T-cell (primary cell): Measurements from ENCODE around the gene VEGFB. TPM values are rescaled to one million over a fixed set of nuclear protein-coding genes. Genes with fewer than 3 reads are reported as not detected.
A peak's percentile ranks its signal among the peaks of the same experiment; 100 is the strongest.

Source experiments
- ATAC-seq, 4 experiments: fragments of 200-7000 bp in 3 of 4; fragments of 150-1000 bp in 1 of 4; cut with Tn5 transposase; replicated peaks in 1 of 4; 1 replicate in 3 of 4; 2 replicates in 1 of 4; pipeline ENCODE4 v1.10.0; 2021; ENCODE audit warnings: moderate library complexity in 3 of 4, mild to moderate bottlenecking in 2 of 4, moderate number of reproducible peaks in 1 of 4
- CTCF ChIA-PET, 2 donors: fragments of 300-600 bp; sonication (Branson Sonifier 250); formaldehyde crosslinking; loops; one replicate each; lab custom pipeline; 2022; ENCODE audit warnings: antibody characterized with exemption in 2 of 2; lab: Charles Lee
- POLR2A ChIA-PET, 2 donors: fragments of 300-600 bp; sonication (Branson Sonifier 250); formaldehyde crosslinking; loops; one replicate each; lab custom pipeline; 2022; ENCODE audit warnings: antibody characterized with exemption in 2 of 2; lab: Charles Lee
- DNase-seq, 35 experiments: peaks; one replicate each; pipeline versions ENCODE4 v3.0.0 to v3.0.0-alpha.2; 2013 to 2023
- H3K27ac ChIP-seq: one replicate; pipeline ENCODE4 v1.5.1; 2013; ENCODE audit warnings: low read length
- H3K27me3 ChIP-seq, 2 experiments: replicated peaks in 1 of 2; 1 replicate in 1 of 2; 2 replicates in 1 of 2; pipeline versions ENCODE4 v1.6.1 to v1.7.0; 2013; ENCODE audit warnings: low read length in 1 of 2, mixed read lengths in 1 of 2; ENCODE audit not compliant: control insufficient read depth in 2 of 2, insufficient read depth in 2 of 2; ENCODE audit errors: extremely low read depth in 1 of 2
- H3K36me3 ChIP-seq, 2 donors: 1 replicate in 1 of 2; 2 replicates in 1 of 2; pipeline versions ENCODE4 v1.6.1 to v1.7.0; 2013; ENCODE audit warnings: low read length in 1 of 2; ENCODE audit not compliant: control insufficient read depth in 2 of 2, insufficient read depth in 1 of 2; ENCODE audit errors: extremely low read depth in 1 of 2
- H3K4me1 ChIP-seq, 2 experiments: 1 replicate in 1 of 2; 2 replicates in 1 of 2; pipeline versions ENCODE4 v1.6.1 to v1.7.0; 2013; ENCODE audit warnings: low read length in 2 of 2, mixed read lengths in 1 of 2; ENCODE audit not compliant: insufficient read depth in 2 of 2, control insufficient read depth in 1 of 2; ENCODE audit errors: extremely low read depth in 1 of 2
- H3K4me3 ChIP-seq, 2 donors: 1 replicate in 1 of 2; 2 replicates in 1 of 2; pipeline versions ENCODE4 v1.5.1 to v1.7.0; 2013; ENCODE audit warnings: mild to moderate bottlenecking in 2 of 2, low read length in 1 of 2, moderate library complexity in 1 of 2; ENCODE audit not compliant: control insufficient read depth in 1 of 2; ENCODE audit errors: extremely low read depth in 1 of 2
- H3K9me3 ChIP-seq: 2 replicates; pipeline ENCODE4 v1.7.0; 2013
- H3K27ac Mint-ChIP-seq, 2 donors: one replicate each; pipeline ENCODE4 v1.8.0; 2020 to 2021; ENCODE audit warnings: mild to moderate bottlenecking in 2 of 2, mixed read lengths in 2 of 2
- H3K27me3 Mint-ChIP-seq, 2 donors: one replicate each; pipeline ENCODE4 v1.8.0; 2021 to 2022; ENCODE audit warnings: mixed read lengths in 2 of 2
- H3K36me3 Mint-ChIP-seq: one replicate; pipeline ENCODE4 v1.8.0; 2021; ENCODE audit warnings: mixed read lengths
- H3K4me1 Mint-ChIP-seq, 3 donors: one replicate each; pipeline ENCODE4 v1.8.0; 2020 to 2022; ENCODE audit warnings: mixed read lengths in 3 of 3, mild to moderate bottlenecking in 1 of 3
- H3K4me3 Mint-ChIP-seq, 3 donors: one replicate each; pipeline ENCODE4 v1.8.0; 2020 to 2022; ENCODE audit warnings: mild to moderate bottlenecking in 3 of 3, mixed read lengths in 3 of 3, moderate library complexity in 3 of 3
- H3K9me3 Mint-ChIP-seq, 3 donors: one replicate each; pipeline ENCODE4 v1.8.0; 2020 to 2022; ENCODE audit warnings: mixed read lengths in 3 of 3
- WGBS: methylation state at CpG from one replicate; pipeline ENCODE4 v1.1.5; 2013; ENCODE audit warnings: missing lambda C conversion rate; ENCODE audit not compliant: insufficient coverage; 5-methylcytosine and 5-hydroxymethylcytosine counted together
- total RNA-seq, 35 experiments: library from RNA in 6 of 35; stranded (reverse) in 6 of 35; fragments of 120-200 nt in 1 of 35; gene quantifications; one replicate each; pipeline versions ENCODE4 v1.2.1 to v1.2.4 and lab custom pipeline; 2013 to 2026

The VEGFB gene
- total RNA-seq, 5 donors from 2014 or later (not counting 1 experiment from before 2014, with no cell fraction given), result 47.9 to 80.7 (median 76.0) TPM

DNA sequence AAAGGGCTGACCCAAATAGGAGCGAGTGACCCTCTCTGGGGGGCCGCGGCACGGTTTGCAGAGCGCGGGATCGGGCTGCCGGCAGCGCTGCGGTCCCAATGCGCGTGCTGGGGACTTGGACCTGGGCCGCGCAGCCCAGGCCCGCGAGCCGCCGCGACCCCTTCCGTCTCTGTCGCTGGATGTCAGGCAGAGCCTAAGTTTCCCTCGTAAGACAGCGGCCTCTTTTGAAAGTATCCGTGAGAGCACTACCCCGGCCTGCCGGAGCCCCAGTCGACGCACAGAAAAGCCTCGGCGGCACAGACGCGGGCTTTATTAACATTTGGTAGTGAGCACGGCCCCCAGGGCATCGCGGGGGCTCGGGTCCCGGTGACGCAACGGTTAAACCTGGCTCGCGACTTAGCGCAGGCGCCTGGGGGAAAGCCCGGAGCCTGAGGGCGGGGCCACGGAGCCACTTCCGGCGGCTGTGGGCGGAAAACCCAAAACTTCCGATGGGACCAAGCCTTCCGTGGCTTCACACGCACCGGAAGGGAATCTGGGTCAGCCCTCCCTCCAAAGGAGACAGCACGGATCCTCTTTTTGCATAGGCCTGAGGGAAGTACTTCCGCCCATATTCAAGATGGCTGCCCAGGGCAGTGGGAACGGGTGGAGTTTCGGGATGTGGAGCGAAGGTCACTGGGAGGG lies 35.3 kb downstream of the VEGFB start:
- ATAC-seq (peak; percentile 73 to 80 (median 79)), DNase-seq (peak; percentile 95 to 99 (median 97))
- Mint-ChIP-seq H3K4me1 (peaks cover 22 to 31% (median 23%) of the 10 kb centered on the region in 3 donors), H3K9me3 (no peaks in the 10 kb centered on the region), H3K36me3 (no peaks in the 10 kb centered on the region), H3K27me3 (no peaks in the 10 kb centered on the region), H3K4me3 (peak overlapping the region; percentile 92 to 95 (median 93)), H3K27ac (peak overlapping the region; percentile 95 to 97)
- Histone ChIP-seq H3K4me3 (peak overlapping the region; percentile 88 to 90), H3K9me3 (no peaks in the 10 kb centered on the region), H3K4me1 (peaks cover 5 to 41% of the 10 kb centered on the region in 2 experiments), H3K27me3 (no peaks in the 10 kb centered on the region), H3K36me3 (peaks cover 0 to 4% of the 10 kb centered on the region in 2 donors), H3K27ac (peak overlapping the region; percentile 95)
- ChIA-PET POLR2A (interaction anchor here in 1 of 2 donors (1.1 to 1.7 kb wide), 3 partner anchors 15 to 84 kb away, joined by 3 to 5 read pairs (median 4); partner anchors contain the start of genes PRDX5, STIP1 and TRMT112), CTCF (interaction anchor here (0.5 to 2.5 kb wide), 8 partner anchors 15 to 519 kb away, joined by 3 to 7 read pairs (median 3); partner anchors contain the start of genes BAD (in 1 of the 2) and GPR137 (in 1 of the 2))
- under 1% methylated on average over 58 of the region's 58 CpGs for WGBS

DNA sequence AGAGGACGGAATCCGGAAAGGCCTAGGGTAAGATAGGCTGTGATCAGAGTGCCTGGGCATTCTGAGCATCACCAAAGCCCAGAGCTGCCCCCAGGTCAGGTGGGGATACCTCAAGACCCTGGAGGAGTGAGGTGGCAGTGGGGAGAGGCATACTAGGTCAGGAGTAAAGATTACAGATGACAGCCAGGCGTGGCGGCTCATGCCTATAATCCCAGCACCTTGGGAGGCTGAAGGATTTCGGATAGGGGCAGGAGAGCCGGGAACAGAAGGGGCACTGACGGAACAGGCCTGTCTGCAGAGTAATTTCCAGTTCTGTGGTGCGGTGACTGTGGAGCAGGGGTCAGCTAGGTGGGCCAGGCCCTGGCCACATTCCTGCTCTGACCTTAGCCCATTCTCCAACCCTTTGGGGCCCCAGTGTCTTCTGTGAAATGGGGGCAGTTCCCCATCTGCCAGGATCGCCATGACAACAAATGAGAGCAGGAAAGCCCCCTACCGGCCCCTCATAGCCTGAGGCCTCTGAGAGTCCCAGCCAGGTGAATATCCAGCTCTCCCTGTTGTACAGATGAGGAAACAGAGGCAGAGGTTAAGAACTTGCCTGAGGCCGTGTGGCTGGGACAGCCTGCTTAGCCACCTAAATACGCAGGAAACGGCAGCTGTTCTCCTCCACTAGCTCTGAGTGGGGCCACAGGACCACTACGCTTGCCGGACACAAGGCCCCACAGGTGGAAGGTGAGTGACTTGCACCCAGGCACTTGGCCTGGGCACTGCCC lies 40.8 kb downstream of the VEGFB start:
- H3K9me3 ChIP-seq, result no peaks in the 10 kb centered on the region
- ATAC-seq (no peak), DNase-seq (no peak)
- no peak overlapping the region for H3K27ac Mint-ChIP-seq
- peaks cover 0 to 19% of the 10 kb centered on the region in 2 experiments for H3K4me1 ChIP-seq
- no peak overlapping the region for H3K4me3 ChIP-seq
- H3K27ac ChIP-seq, result no peak overlapping the region
- CTCF ChIA-PET, result no interaction called here
- H3K36me3 Mint-ChIP-seq, result peaks cover 6% of the 10 kb centered on the region
- POLR2A ChIA-PET, result interaction anchor here in 1 of 2 donors (0.7 kb wide), 1 partner anchor 9 kb away, joined by 6 read pairs; the partner anchor contains the start of gene BAD
- no peaks in the 10 kb centered on the region for H3K27me3 ChIP-seq
- H3K9me3 Mint-ChIP-seq, result no peaks in the 10 kb centered on the region
- no peak overlapping the region for H3K4me3 Mint-ChIP-seq
- peaks cover 5 to 9% (median 7%) of the 10 kb centered on the region in 3 donors for H3K4me1 Mint-ChIP-seq
- WGBS, result 99% methylated on average over 10 of the region's 15 CpGs
- no peaks in the 10 kb centered on the region for H3K27me3 Mint-ChIP-seq
- H3K36me3 ChIP-seq, result peaks cover 6 to 18% of the 10 kb centered on the region in 2 donors

GRCh38 chr11:64275841-64276240 lies 41.5 kb downstream of the VEGFB start:
- Histone ChIP-seq H3K4me1 (peaks cover 0 to 13% of the 10 kb centered on the region in 2 experiments), H3K4me3 (no peak overlapping the region), H3K27me3 (no peaks in the 10 kb centered on the region), H3K27ac (no peak overlapping the region), H3K36me3 (peaks cover 6 to 18% of the 10 kb centered on the region in 2 donors), H3K9me3 (no peaks in the 10 kb centered on the region)
- no peak overlapping the region for H3K27ac Mint-ChIP-seq
- ATAC-seq (no peak), DNase-seq (no peak)
- CTCF ChIA-PET, result no interaction called here
- POLR2A ChIA-PET, result no interaction called here
- no peak overlapping the region for H3K4me3 Mint-ChIP-seq
- no peaks in the 10 kb centered on the region for H3K9me3 Mint-ChIP-seq
- H3K36me3 Mint-ChIP-seq, result peaks cover 6% of the 10 kb centered on the region
- H3K4me1 Mint-ChIP-seq, result peaks cover 4 to 6% (median 5%) of the 10 kb centered on the region in 3 donors
- no peaks in the 10 kb centered on the region for H3K27me3 Mint-ChIP-seq
- no CpG with 5 or more reads among the region's 2 CpGs for WGBS

- Histone ChIP-seq H3K4me3 (no peak overlapping the region), H3K27me3 (no peaks in the 10 kb centered on the region), H3K27ac (no peak overlapping the region), H3K36me3 (peaks cover 6 to 18% of the 10 kb centered on the region in 2 donors), H3K9me3 (no peaks in the 10 kb centered on the region), H3K4me1 (peaks cover 0 to 7% of the 10 kb centered on the region in 2 experiments)
- no peak for DNase-seq
- no peak for ATAC-seq
- Mint-ChIP-seq H3K4me1 (peaks cover 2 to 8% (median 6%) of the 10 kb centered on the region in 3 donors), H3K27ac (no peak overlapping the region), H3K36me3 (peaks cover 11% of the 10 kb centered on the region), H3K4me3 (no peak overlapping the region), H3K27me3 (no peaks in the 10 kb centered on the region), H3K9me3 (no peaks in the 10 kb centered on the region)
- ChIA-PET POLR2A (no interaction called here), CTCF (interaction anchor here in 1 of 2 donors (0.6 kb wide), 1 partner anchor 129 kb away, joined by 3 read pairs; no protein-coding TSS in a partner anchor)
- WGBS, result 95% methylated on average over 16 of the region's 17 CpGs
Observed at GRCh38 chr11:64276653-64277431, 42.5 kb downstream of the VEGFB start.

DNA sequence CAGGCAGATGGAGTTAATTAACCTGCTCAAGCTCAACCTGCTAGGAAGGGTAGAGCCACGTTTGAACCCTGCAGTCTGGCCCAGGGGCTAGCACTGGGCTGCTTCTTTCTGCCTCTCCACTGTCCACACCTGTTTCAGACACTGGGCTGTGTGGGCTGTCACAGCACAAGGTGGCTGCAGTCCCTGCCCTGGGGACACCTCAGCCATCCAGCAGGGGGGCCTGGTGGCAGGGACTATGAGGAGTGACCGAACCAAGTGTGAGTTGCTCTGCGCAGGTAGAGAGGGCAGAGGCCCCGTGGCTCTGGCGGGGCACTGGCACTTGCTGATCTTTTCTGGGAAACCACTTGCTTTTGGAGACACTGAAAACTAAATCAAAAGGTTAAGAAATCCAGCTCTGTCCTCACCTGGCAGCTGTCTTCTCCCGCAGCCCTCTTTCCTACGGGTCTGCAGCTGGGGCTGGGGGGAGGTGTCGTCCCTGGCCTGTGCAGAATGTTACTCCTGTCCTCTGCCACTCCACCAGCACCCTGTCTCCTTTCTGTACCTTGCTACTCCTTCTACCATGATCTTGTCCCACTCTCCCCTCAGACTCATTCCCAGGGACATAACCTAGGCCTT lies 44.3 kb downstream of the VEGFB start:
- Histone ChIP-seq H3K9me3 (no peaks in the 10 kb centered on the region), H3K4me1 (peaks cover 0 to 12% of the 10 kb centered on the region in 2 experiments), H3K27ac (no peak overlapping the region), H3K27me3 (no peaks in the 10 kb centered on the region), H3K4me3 (no peak overlapping the region), H3K36me3 (peaks cover 2 to 25% of the 10 kb centered on the region in 2 donors)
- Mint-ChIP-seq H3K36me3 (peaks cover 11% of the 10 kb centered on the region), H3K4me1 (peaks cover 10 to 14% (median 13%) of the 10 kb centered on the region in 3 donors), H3K9me3 (no peaks in the 10 kb centered on the region), H3K4me3 (no peak overlapping the region), H3K27me3 (no peaks in the 10 kb centered on the region), H3K27ac (no peak overlapping the region)
- POLR2A ChIA-PET, result no interaction called here
- 87% methylated on average over 4 of the region's 8 CpGs for WGBS
- DNase-seq, result no peak
- ATAC-seq, result no peak
- CTCF ChIA-PET, result interaction anchor here (0.7 to 0.9 kb wide), 2 partner anchors 69 to 93 kb away, joined by 4 read pairs; partner anchors contain the start of gene STIP1 (in 1 of the 2)
